T47D (cell line): ENCODE data around the gene PLSCR3.
A peak's percentile ranks its signal among the peaks of the same experiment; 100 is the strongest.

Experiments
- DNase-seq, 2 experiments: peaks; one replicate each; pipeline versions ENCODE4 v3.0.0 to v3.0.0-alpha.2; 2011 to 2012; ENCODE audit warnings: low read depth in 1 of 2, low spot score in 1 of 2
- JUND ChIP-seq: IDR thresholded peaks from 2 replicates; pipeline ENCODE4 v1.6.1; 2012; ENCODE audit warnings: low read depth
- in situ Hi-C: cut with HindIII; loops from 2 replicates; pipeline ENCODE4 v1.10.0; 2016; ENCODE audit warnings: low sequenced_read_pairs, low pct_unique_long_range_greater_than_20kb

Gene PLSCR3

GRCh38 chr17:7393613-7394451 is 493 bp downstream of the PLSCR3 start:
- TF ChIP-seq JUND: no peak
- DNase-seq: peak; percentile 26 to 51
- in situ Hi-C loops: no loop called here

GRCh38 chr17:7392696-7393612 is 1.4 kb downstream of the PLSCR3 start:
- in situ Hi-C loops: no loop called here
- no peak for TF ChIP-seq JUND
- DNase-seq: no peak

GRCh38 chr17:7391307-7391706 is 3.0 kb downstream of the PLSCR3 start:
- DNase-seq: no peak
- no peak for TF ChIP-seq JUND
- in situ Hi-C loops: no loop called here

- no peak for TF ChIP-seq JUND
- in situ Hi-C loops: no loop called here
- DNase-seq: no peak
These were observed 4.1 kb downstream of the PLSCR3 start for GRCh38 chr17:7389924-7390910.

GRCh38 chr17:7388856-7389255 is 5.5 kb downstream of the PLSCR3 start:
- no peak for TF ChIP-seq JUND
- in situ Hi-C loops: no loop called here
- no peak for DNase-seq

- in situ Hi-C loops: no loop called here
- DNase-seq: no peak
- TF ChIP-seq JUND: no peak
These were observed 9.7 kb downstream of the PLSCR3 start for GRCh38 chr17:7384489-7385081.

- no peak for DNase-seq
- no peak for TF ChIP-seq JUND
- in situ Hi-C loops: no loop called here
These were observed 10.4 kb downstream of the PLSCR3 start for GRCh38 chr17:7383742-7384488.

- DNase-seq: no peak
- TF ChIP-seq JUND: no peak
- in situ Hi-C loops: no loop called here
These were observed 11.0 kb downstream of the PLSCR3 start for GRCh38 chr17:7383371-7383741.

GRCh38 chr17:7382901-7383300 is 11.4 kb downstream of the PLSCR3 start:
- in situ Hi-C loops: no loop called here
- TF ChIP-seq JUND: no peak
- peak in 1 of 2 experiments; percentile 69 for DNase-seq

- in situ Hi-C loops: no loop called here
- TF ChIP-seq JUND: no peak
- DNase-seq: peak; percentile 67 to 79
These were observed 13.3 kb downstream of the PLSCR3 start, which contains the start of gene TNK1 for GRCh38 chr17:7380855-7381683. TSS of gene TNK1 (plus strand) at chr17:7381089. CDS start at chr17:7382927, 1,838 bp downstream.

GRCh38 chr17:7380321-7380720 is 14.0 kb downstream of the PLSCR3 start:
- in situ Hi-C loops: no loop called here
- peak in 1 of 2 experiments; percentile 60 for DNase-seq
- TF ChIP-seq JUND: no peak
